ENCODE measurements around the gene INHA.

GRCh38 chr2:219616550-219616949 lies 44.4 kb downstream of the INHA start:
- no peak for TF ChIP-seq PATZ1 (CRISPR knock-in tag; IDR thresholded peaks at IDR 0.05; ENCODE audit: borderline replicate concordance)
- TF ChIP-seq, protein P1, sequence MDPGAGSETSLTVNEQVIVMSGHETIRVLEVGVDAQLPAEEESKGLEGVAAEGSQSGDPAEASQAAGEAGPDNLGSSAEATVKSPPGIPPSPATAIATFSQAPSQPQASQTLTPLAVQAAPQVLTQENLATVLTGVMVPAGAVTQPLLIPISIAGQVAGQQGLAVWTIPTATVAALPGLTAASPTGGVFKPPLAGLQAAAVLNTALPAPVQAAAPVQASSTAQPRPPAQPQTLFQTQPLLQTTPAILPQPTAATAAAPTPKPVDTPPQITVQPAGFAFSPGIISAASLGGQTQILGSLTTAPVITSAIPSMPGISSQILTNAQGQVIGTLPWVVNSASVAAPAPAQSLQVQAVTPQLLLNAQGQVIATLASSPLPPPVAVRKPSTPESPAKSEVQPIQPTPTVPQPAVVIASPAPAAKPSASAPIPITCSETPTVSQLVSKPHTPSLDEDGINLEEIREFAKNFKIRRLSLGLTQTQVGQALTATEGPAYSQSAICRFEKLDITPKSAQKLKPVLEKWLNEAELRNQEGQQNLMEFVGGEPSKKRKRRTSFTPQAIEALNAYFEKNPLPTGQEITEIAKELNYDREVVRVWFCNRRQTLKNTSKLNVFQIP (CRISPR knock-in tag; IDR thresholded peaks at IDR 0.05; ENCODE audit: borderline replicate concordance, low read depth): no peak
- no peak for TF ChIP-seq TSHZ2 (CRISPR knock-in tag; IDR thresholded peaks at IDR 0.05)
- TF ChIP-seq RARB (CRISPR knock-in tag; IDR thresholded peaks at IDR 0.05): no peak
- TF ChIP-seq, protein P2, sequence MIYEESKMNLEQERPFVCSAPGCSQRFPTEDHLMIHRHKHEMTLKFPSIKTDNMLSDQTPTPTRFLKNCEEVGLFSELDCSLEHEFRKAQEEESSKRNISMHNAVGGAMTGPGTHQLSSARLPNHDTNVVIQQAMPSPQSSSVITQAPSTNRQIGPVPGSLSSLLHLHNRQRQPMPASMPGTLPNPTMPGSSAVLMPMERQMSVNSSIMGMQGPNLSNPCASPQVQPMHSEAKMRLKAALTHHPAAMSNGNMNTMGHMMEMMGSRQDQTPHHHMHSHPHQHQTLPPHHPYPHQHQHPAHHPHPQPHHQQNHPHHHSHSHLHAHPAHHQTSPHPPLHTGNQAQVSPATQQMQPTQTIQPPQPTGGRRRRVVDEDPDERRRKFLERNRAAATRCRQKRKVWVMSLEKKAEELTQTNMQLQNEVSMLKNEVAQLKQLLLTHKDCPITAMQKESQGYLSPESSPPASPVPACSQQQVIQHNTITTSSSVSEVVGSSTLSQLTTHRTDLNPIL (CRISPR knock-in tag; IDR thresholded peaks at IDR 0.05; ENCODE audit: low read depth): no peak
- TF ChIP-seq ARNTL (CRISPR knock-in tag; IDR thresholded peaks at IDR 0.05; ENCODE audit: borderline replicate concordance, low read depth): no peak
- no peak for TF ChIP-seq ZNF70 (CRISPR knock-in tag; IDR thresholded peaks at IDR 0.05)
- no peak for TF ChIP-seq GLIS3 (CRISPR knock-in tag; IDR thresholded peaks at IDR 0.05)
